Stomach (tissue), 4 donors: ENCODE data around the gene PRPF6.

Experiments
- POLR2A ChIP-seq, 4 donors: fragments of 450-650 bp; IDR thresholded peaks; one replicate each; pipeline ENCODE4 v1.6.1; 2016; ENCODE audit warnings: antibody characterized with exemption in 4 of 4, control low read depth in 2 of 4, mild to moderate bottlenecking in 1 of 4, moderate library complexity in 1 of 4
- POLR2AphosphoS5 ChIP-seq, 3 donors: sonication (generic); formaldehyde crosslinking; IDR thresholded peaks; one replicate each; pipeline ENCODE4 v1.6.1; 2016; ENCODE audit warnings: antibody characterized with exemption in 3 of 3
- TF ChIP-seq, protein P1 (sequence below), 7 experiments: fragments of 450-650 bp in 4 of 7; fragments of 200-600 bp in 3 of 7; sonication (generic) in 3 of 7; IDR thresholded peaks; one replicate each; pipeline ENCODE4 v1.5.1; 2016 to 2019; ENCODE audit warnings: antibody characterized with exemption in 7 of 7, control low read depth in 2 of 7, mild to moderate bottlenecking in 1 of 7

DNA sequence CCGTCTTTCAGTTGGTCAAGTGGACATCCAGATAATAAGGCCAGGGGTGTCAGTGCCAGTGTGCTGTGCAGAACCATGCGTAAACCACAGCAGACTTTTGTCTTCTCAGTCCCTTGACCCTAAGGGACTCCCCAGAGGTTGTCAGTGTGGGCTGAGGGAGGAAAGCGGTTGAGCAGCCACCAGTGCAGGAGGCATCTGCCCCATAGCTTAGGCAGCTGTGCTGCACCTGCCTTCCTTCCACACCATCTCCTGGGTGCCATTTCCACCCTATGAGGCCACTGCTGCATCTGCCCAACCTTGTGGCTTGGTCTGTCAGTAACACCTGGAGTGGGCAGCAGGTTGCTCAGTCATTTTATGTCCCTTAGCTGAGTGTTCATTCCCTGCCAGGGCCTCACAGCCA lies 26.0 kb downstream of the PRPF6 start:
- TF ChIP-seq, protein P1, sequence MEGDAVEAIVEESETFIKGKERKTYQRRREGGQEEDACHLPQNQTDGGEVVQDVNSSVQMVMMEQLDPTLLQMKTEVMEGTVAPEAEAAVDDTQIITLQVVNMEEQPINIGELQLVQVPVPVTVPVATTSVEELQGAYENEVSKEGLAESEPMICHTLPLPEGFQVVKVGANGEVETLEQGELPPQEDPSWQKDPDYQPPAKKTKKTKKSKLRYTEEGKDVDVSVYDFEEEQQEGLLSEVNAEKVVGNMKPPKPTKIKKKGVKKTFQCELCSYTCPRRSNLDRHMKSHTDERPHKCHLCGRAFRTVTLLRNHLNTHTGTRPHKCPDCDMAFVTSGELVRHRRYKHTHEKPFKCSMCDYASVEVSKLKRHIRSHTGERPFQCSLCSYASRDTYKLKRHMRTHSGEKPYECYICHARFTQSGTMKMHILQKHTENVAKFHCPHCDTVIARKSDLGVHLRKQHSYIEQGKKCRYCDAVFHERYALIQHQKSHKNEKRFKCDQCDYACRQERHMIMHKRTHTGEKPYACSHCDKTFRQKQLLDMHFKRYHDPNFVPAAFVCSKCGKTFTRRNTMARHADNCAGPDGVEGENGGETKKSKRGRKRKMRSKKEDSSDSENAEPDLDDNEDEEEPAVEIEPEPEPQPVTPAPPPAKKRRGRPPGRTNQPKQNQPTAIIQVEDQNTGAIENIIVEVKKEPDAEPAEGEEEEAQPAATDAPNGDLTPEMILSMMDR (IDR thresholded peaks at IDR 0.05) = no peak
- TF ChIP-seq POLR2A (IDR thresholded peaks at IDR 0.05) (no peak), POLR2AphosphoS5 (IDR thresholded peaks at IDR 0.05) (no peak)
